IMR-90 (cell line): Measurements from ENCODE around the gene MTAP. TPM values are rescaled to one million over a fixed set of nuclear protein-coding genes. Genes with fewer than 3 reads are reported as not detected.

ENCODE experiments used
- ATAC-seq: fragments of 200-7000 bp; cut with Tn5 transposase; 2 replicates; pipeline ENCODE4 v1.9.1; 2020; ENCODE audit warnings: low read depth, mild to moderate bottlenecking, moderate library complexity
- BruUV-seq: library from RNA; stranded (reverse); fragments of 400-500 nt; replicated peaks from 2 replicates; lab custom pipeline; 2021; lab: Mats Ljungman, UMichigan
- CTCF ChIA-PET: fragments of 300-600 bp; formaldehyde crosslinking; extraction: SDS; loops from one replicate; lab custom pipeline; 2021; ENCODE audit warnings: antibody characterized with exemption; lab: Yijun Ruan, JAX
- POLR2A ChIA-PET: fragments of 300-600 bp; sonication (Branson Sonifier 250); formaldehyde crosslinking; loops from one replicate; lab custom pipeline; 2022; ENCODE audit warnings: antibody characterized with exemption; ENCODE audit not compliant: unreplicated experiment; lab: Charles Lee
- DNase-seq: peaks from one replicate; pipeline ENCODE4 v3.0.0; 2013
- H2AFZ ChIP-seq: replicated peaks from 2 replicates; pipeline ENCODE3; 2013; ENCODE audit warnings: low read length, mild to moderate bottlenecking; ENCODE audit not compliant: poor library complexity
- H2AK5ac ChIP-seq: 2 replicates; pipeline ENCODE4 v1.6.1; 2013; ENCODE audit warnings: low read depth, low read length, inconsistent platforms
- H2AK9ac ChIP-seq: replicated peaks from 2 replicates; pipeline ENCODE3; 2013; ENCODE audit warnings: mild to moderate bottlenecking, low read depth, low read length, moderate library complexity; ENCODE audit not compliant: poor library complexity
- H2BK120ac ChIP-seq: 2 replicates; pipeline ENCODE4 v1.6.1; 2013; ENCODE audit warnings: low read depth, low read length, inconsistent platforms
- H2BK15ac ChIP-seq: 3 replicates; pipeline ENCODE4 v1.6.1; 2013; ENCODE audit warnings: low read depth, low read length, inconsistent platforms
- H2BK20ac ChIP-seq: 2 replicates; pipeline ENCODE4 v1.6.1; 2013; ENCODE audit warnings: low read depth, mild to moderate bottlenecking, inconsistent platforms, low read length, moderate library complexity
- H2BK5ac ChIP-seq: 2 replicates; pipeline ENCODE4 v1.6.1; 2013; ENCODE audit warnings: mild to moderate bottlenecking, low read depth, low read length, inconsistent platforms; ENCODE audit not compliant: poor library complexity, severe bottlenecking
- H3K14ac ChIP-seq: replicated peaks from 2 replicates; pipeline ENCODE4 v1.6.1; 2013; ENCODE audit warnings: low read depth, low read length, inconsistent platforms
- H3K18ac ChIP-seq: 2 replicates; pipeline ENCODE4 v1.6.1; 2013; ENCODE audit warnings: low read depth, low read length, control low read depth
- H3K23ac ChIP-seq: 2 replicates; pipeline ENCODE4 v1.6.1; 2013; ENCODE audit warnings: low read depth, low read length, inconsistent platforms
- H3K27ac ChIP-seq: 2 replicates; pipeline ENCODE4 v1.5.1; 2013; ENCODE audit warnings: mild to moderate bottlenecking, control low read depth, low read length; ENCODE audit not compliant: insufficient read depth
- H3K27me3 ChIP-seq: 2 replicates; pipeline ENCODE4 v1.6.1; 2013; ENCODE audit warnings: low read length; ENCODE audit not compliant: control insufficient read depth, insufficient read depth
- H3K36me3 ChIP-seq: 2 replicates; pipeline ENCODE4 v1.6.1; 2013; ENCODE audit warnings: low read length, mixed read lengths; ENCODE audit not compliant: control insufficient read depth, insufficient read depth
- H3K4ac ChIP-seq: 2 replicates; pipeline ENCODE4 v1.6.1; 2013; ENCODE audit warnings: low read depth, low read length, inconsistent platforms
- H3K4me1 ChIP-seq: 2 replicates; pipeline ENCODE4 v1.6.1; 2013; ENCODE audit warnings: low read length, mixed read lengths; ENCODE audit not compliant: control insufficient read depth, insufficient read depth
- H3K4me2 ChIP-seq: 2 replicates; pipeline ENCODE4 v1.6.1; 2013; ENCODE audit warnings: low read depth, mild to moderate bottlenecking, control low read depth, low read length, moderate library complexity
- H3K4me3 ChIP-seq: 2 replicates; pipeline ENCODE4 v1.5.1; 2013; ENCODE audit warnings: low read depth, mild to moderate bottlenecking, control low read depth, low read length, moderate library complexity; ENCODE audit not compliant: insufficient read depth
- H3K56ac ChIP-seq: 2 replicates; pipeline ENCODE4 v1.6.1; 2013; ENCODE audit warnings: low read length, inconsistent platforms; ENCODE audit not compliant: insufficient read depth; ENCODE audit errors: extremely low read depth
- H3K79me1 ChIP-seq, 2 experiments: 2 replicates each; pipeline ENCODE4 v1.6.1; 2013; ENCODE audit warnings: low read length in 2 of 2, inconsistent platforms in 1 of 2, low read depth in 1 of 2
- H3K9ac ChIP-seq: 2 replicates; pipeline ENCODE4 v1.6.1; 2013; ENCODE audit warnings: low read depth, low read length, control low read depth
- H3K9me1 ChIP-seq: 2 replicates; pipeline ENCODE4 v1.6.1; 2013; ENCODE audit warnings: low read length, inconsistent platforms; ENCODE audit not compliant: insufficient read depth
- H3K9me3 ChIP-seq: 2 replicates; pipeline ENCODE4 v1.6.1; 2013; ENCODE audit warnings: low read length; ENCODE audit not compliant: control insufficient read depth, insufficient read depth
- H4K20me1 ChIP-seq: 2 replicates; pipeline ENCODE4 v1.6.1; 2013; ENCODE audit warnings: low read length, inconsistent platforms; ENCODE audit not compliant: insufficient read depth
- H4K5ac ChIP-seq: 2 replicates; pipeline ENCODE4 v1.6.1; 2013; ENCODE audit warnings: mild to moderate bottlenecking, low read depth, low read length, control low read depth
- H4K8ac ChIP-seq, 2 experiments: 2 replicates each; pipeline ENCODE4 v1.6.1; 2013; ENCODE audit warnings: low read depth in 2 of 2, low read length in 2 of 2, control low read depth in 1 of 2, inconsistent platforms in 1 of 2
- H4K91ac ChIP-seq: 2 replicates; pipeline ENCODE4 v1.6.1; 2013; ENCODE audit warnings: low read depth, low read length, inconsistent platforms; ENCODE audit not compliant: insufficient read depth
- BHLHE40 ChIP-seq: fragments of 150-350 bp; IDR thresholded peaks from 2 replicates; pipeline ENCODE4 v1.6.1; 2016; ENCODE audit warnings: mild to moderate bottlenecking, low read depth, low read length
- CEBPB ChIP-seq: IDR thresholded peaks from 2 replicates; pipeline ENCODE4 v1.6.1; 2012; ENCODE audit warnings: low read depth, low read length, improper control_type of control experiment
- FOS ChIP-seq: fragments of 150-350 bp; IDR thresholded peaks from 2 replicates; pipeline ENCODE4 v1.6.1; 2016; ENCODE audit warnings: low read depth, low read length
- MXI1 ChIP-seq: IDR thresholded peaks from 2 replicates; pipeline ENCODE4 v1.6.1; 2012; ENCODE audit warnings: low read depth, mild to moderate bottlenecking, low read length, moderate library complexity, borderline replicate concordance
- NFE2L2 ChIP-seq: fragments of 150-350 bp; IDR thresholded peaks from 2 replicates; pipeline ENCODE4 v1.6.1; 2016; ENCODE audit warnings: low read depth, mild to moderate bottlenecking, low read length
- WGBS, 2 experiments: methylation state at CpG; one replicate each; pipeline versions ENCODE4 v1.1.5 to v1.1.7; 2013; ENCODE audit warnings: missing lambda C conversion rate in 2 of 2; ENCODE audit not compliant: insufficient read length in 1 of 2; ENCODE audit errors: extremely low coverage in 2 of 2; 5-methylcytosine and 5-hydroxymethylcytosine counted together
- dilution Hi-C: fragments of 300-500 bp; cut with HindIII; formaldehyde crosslinking; loops from one replicate; pipeline ENCODE4 v1.14.3; 2018; ENCODE audit warnings: low sequenced_read_pairs; ENCODE audit not compliant: unreplicated experiment
- in situ Hi-C: fragments of 300-500 bp; cut with MboI; formaldehyde crosslinking; loops from 3 replicates; pipeline ENCODE4 v1.14.3; 2019; ENCODE audit warnings: low sequenced_read_pairs, inconsistent platforms, mixed read lengths
- intact Hi-C: fragments of 100-400 bp; cut with micrococcal nuclease; formaldehyde crosslinking; loops from 2 replicates; pipeline ENCODE4 v1.10.0; 2022
- polyA plus RNA-seq, 3 experiments: library from polyadenylated mRNA; depleted of rRNA; stranded (reverse); fragments of >200 nt; gene quantifications; 2 replicates each; pipeline ENCODE4 v1.2.3, GENCODE V29; 2012; ENCODE audit warnings: low replicate concordance in 1 of 3
- total RNA-seq: library from RNA; depleted of rRNA; stranded (reverse); fragments of >200 nt; gene quantifications from 2 replicates; pipeline ENCODE4 v1.2.3, GENCODE V29; 2012

The MTAP gene
- total and polyA plus RNA-seq, 2 of the 4 experiments (the other 2 are of a cell fraction) = 15.7 to 50.9 TPM

- Histone ChIP-seq H3K9me3 (no peaks in the 10 kb centered on the region), H2AK9ac (no peak overlapping the region), H4K91ac (no peak overlapping the region), H3K4me1 (no peaks in the 10 kb centered on the region), H3K9ac (no peak overlapping the region), H4K20me1 (no peaks in the 10 kb centered on the region), H2AK5ac (no peak overlapping the region), H2BK15ac (no peak overlapping the region), H3K4ac (no peak overlapping the region), H3K27ac (no peak overlapping the region), H4K8ac (no peak overlapping the region), H2AFZ (no peak overlapping the region), H3K18ac (no peak overlapping the region), H3K4me2 (no peak overlapping the region), H3K9me1 (no peaks in the 10 kb centered on the region), H3K56ac (no peak overlapping the region), H3K27me3 (no peaks in the 10 kb centered on the region), H2BK20ac (no peak overlapping the region), H4K5ac (no peak overlapping the region), H2BK5ac (no peak overlapping the region), H3K36me3 (0 out of 2 replicates have a peak, but pooled peaks cover 2% of the 10 kb centered on the region), H3K79me1 (peaks cover 0 to 5% of the 10 kb centered on the region in 2 experiments; a peak in 1 of 4 replicates), H3K4me3 (no peak overlapping the region), H3K14ac (no peak overlapping the region), H3K23ac (no peak overlapping the region), H2BK120ac (no peak overlapping the region)
- DNase-seq = no peak
- in situ Hi-C loops = no loop called here
- ChIA-PET CTCF (no interaction called here), POLR2A (no interaction called here)
- intact Hi-C loops = loop anchor here (5.0 kb wide), 1 partner anchor 75 kb away; no protein-coding TSS in a partner anchor
- dilution Hi-C loops = no loop called here
- ATAC-seq = no peak
- BruUV-seq = no TSS peak
- WGBS, 2 experiments = no CpG with 5 or more reads among the region's 1 CpG
- no peak for TF ChIP-seq MXI1
- no peak for TF ChIP-seq FOS
- TF ChIP-seq BHLHE40 = no peak
- no peak for TF ChIP-seq CEBPB
- no peak for TF ChIP-seq NFE2L2
Measured at GRCh38 chr9:21872696-21873095, 70.3 kb downstream of the MTAP start.
